ENCODE measurements around the gene FAM184B.

Gene FAM184B

GRCh38 chr4:17597517-17597916 lies 183.9 kb downstream of the FAM184B start:
- H3K9me2 ChIP-seq (replicated peaks; ENCODE audit: insufficient read depth, low read length), result no peaks in the 10 kb centered on the region
- H3K4me1 ChIP-seq (ENCODE audit: low read length), result no peaks in the 10 kb centered on the region
- peaks cover 19% of the 10 kb centered on the region for H3K79me2 ChIP-seq (ENCODE audit: low read length)
- no peaks in the 10 kb centered on the region for H3K27me3 ChIP-seq (replicated peaks; ENCODE audit: insufficient read depth, low read length)
- no peaks in the 10 kb centered on the region for H3K9me3 ChIP-seq (replicated peaks; ENCODE audit: insufficient read depth, low read length)
- H2AFZ ChIP-seq (ENCODE audit: low read length), result no peak overlapping the region
- H3F3A ChIP-seq (ENCODE audit: insufficient read depth, low read length), result no peaks in the 10 kb centered on the region
- no peak overlapping the region for H3K27ac ChIP-seq (ENCODE audit: low read length)
- no peaks in the 10 kb centered on the region for H4K20me1 ChIP-seq (ENCODE audit: insufficient read depth, low read length)
- H3K9ac ChIP-seq (ENCODE audit: low read length), result no peak overlapping the region
- TF ChIP-seq EZH2phosphoT487 (IDR thresholded peaks at IDR 0.05; ENCODE audit: low read length) (no peak), CTCF (IDR thresholded peaks at IDR 0.05; ENCODE audit: low read length) (0 out of 2 replicates have a peak, but pooled peaks have one; percentile 12)
- peaks cover 10% of the 10 kb centered on the region for H3K36me3 ChIP-seq (replicated peaks; ENCODE audit: insufficient read depth, low read length)
- DNase-seq, result no peak
- no peak overlapping the region for H3K4me2 ChIP-seq (ENCODE audit: low read depth, low read length)
- H3K4me3 ChIP-seq (ENCODE audit: low read length), result no peak overlapping the region

- no peaks in the 10 kb centered on the region for H4K20me1 ChIP-seq (ENCODE audit: insufficient read depth, low read length)
Observed at GRCh38 chr4:17595471-17596005, 185.9 kb downstream of the FAM184B start.

DNA sequence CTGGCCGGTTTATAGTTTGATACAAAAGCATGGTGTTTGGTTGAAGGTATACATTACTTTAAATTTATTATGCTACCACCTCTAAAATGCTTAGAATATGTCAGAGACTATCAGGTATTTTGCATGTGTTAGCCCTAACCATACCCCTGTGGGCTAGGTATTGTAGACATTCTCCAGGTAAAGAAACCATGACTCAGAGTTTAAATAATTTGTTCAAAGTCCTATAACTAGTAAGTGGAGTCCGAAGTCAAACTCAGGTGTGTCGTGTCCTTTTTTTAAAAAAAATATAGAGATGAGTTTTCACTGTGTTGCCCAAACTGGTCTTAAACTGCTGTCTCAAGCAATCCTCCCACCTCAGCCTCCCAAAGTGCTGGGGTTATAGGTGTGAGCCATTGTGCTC lies 192.1 kb downstream of the FAM184B start:
- Histone ChIP-seq H3F3A (ENCODE audit: insufficient read depth, low read length) (no peaks in the 10 kb centered on the region), H3K4me3 (ENCODE audit: low read length) (no peak overlapping the region), H3K9me2 (replicated peaks; ENCODE audit: insufficient read depth, low read length) (no peaks in the 10 kb centered on the region), H3K79me2 (ENCODE audit: low read length) (peaks cover 48% of the 10 kb centered on the region), H3K4me2 (ENCODE audit: low read depth, low read length) (no peak overlapping the region), H3K9me3 (replicated peaks; ENCODE audit: insufficient read depth, low read length) (no peaks in the 10 kb centered on the region), H4K20me1 (ENCODE audit: insufficient read depth, low read length) (no peaks in the 10 kb centered on the region), H3K27me3 (replicated peaks; ENCODE audit: insufficient read depth, low read length) (no peaks in the 10 kb centered on the region), H3K27ac (ENCODE audit: low read length) (no peak overlapping the region), H3K4me1 (ENCODE audit: low read length) (no peaks in the 10 kb centered on the region), H3K36me3 (replicated peaks; ENCODE audit: insufficient read depth, low read length) (peaks cover 13% of the 10 kb centered on the region), H3K9ac (ENCODE audit: low read length) (no peak overlapping the region), H2AFZ (ENCODE audit: low read length) (no peak overlapping the region)
- TF ChIP-seq CTCF (IDR thresholded peaks at IDR 0.05; ENCODE audit: low read length), result no peak
- TF ChIP-seq EZH2 (optimal IDR thresholded peaks at IDR 0.05; ENCODE audit: low read depth, low read length), result no peak
- TF ChIP-seq EZH2phosphoT487 (IDR thresholded peaks at IDR 0.05; ENCODE audit: low read length), result no peak
- no peak for DNase-seq

More at GRCh38 chr4:17595471-17596005, 185.9 kb downstream of the FAM184B start:
- Histone ChIP-seq H3F3A (ENCODE audit: insufficient read depth, low read length) (no peaks in the 10 kb centered on the region), H3K4me2 (ENCODE audit: low read depth, low read length) (no peak overlapping the region), H3K9me2 (replicated peaks; ENCODE audit: insufficient read depth, low read length) (no peaks in the 10 kb centered on the region), H3K9me3 (replicated peaks; ENCODE audit: insufficient read depth, low read length) (no peaks in the 10 kb centered on the region), H2AFZ (ENCODE audit: low read length) (no peak overlapping the region), H3K79me2 (ENCODE audit: low read length) (peaks cover 32% of the 10 kb centered on the region), H3K27ac (ENCODE audit: low read length) (peak overlapping the region; percentile 24; the same call in 1 of the 2 replicates), H3K27me3 (replicated peaks; ENCODE audit: insufficient read depth, low read length) (no peaks in the 10 kb centered on the region), H3K4me1 (ENCODE audit: low read length) (no peaks in the 10 kb centered on the region), H3K9ac (ENCODE audit: low read length) (no peak overlapping the region), H3K36me3 (replicated peaks; ENCODE audit: insufficient read depth, low read length) (peaks cover 10% of the 10 kb centered on the region), H3K4me3 (ENCODE audit: low read length) (no peak overlapping the region)
- peak; percentile 48 for DNase-seq
- TF ChIP-seq CTCF (IDR thresholded peaks at IDR 0.05; ENCODE audit: low read length) (no peak), EZH2 (optimal IDR thresholded peaks at IDR 0.05; ENCODE audit: low read depth, low read length) (no peak), EZH2phosphoT487 (IDR thresholded peaks at IDR 0.05; ENCODE audit: low read length) (no peak)
